Stimulated activated CD4-positive, alpha-beta T cell treated with anti-CD3 and anti-CD28 coated beads, TNF-alpha, amount 100 ng/mL, for 1 hour (primary cell): ENCODE data around the gene CBR3.
"Not testable (repeated sequence)": the region's sequence is repeated elsewhere in the genome, so short reads cannot be mapped to it uniquely, and the experiment has no call there.

ENCODE experiments used
- DNase-seq, 3 donors: peaks; one replicate each; pipeline ENCODE4 v3.0.0-alpha.2; 2020; ENCODE audit warnings: low read depth in 3 of 3, low spot score in 1 of 3

CBR3 gene

GRCh38 chr21:36117286-36117741 is 17.6 kb upstream of the CBR3 start:
- DNase-seq: no peak

DNA sequence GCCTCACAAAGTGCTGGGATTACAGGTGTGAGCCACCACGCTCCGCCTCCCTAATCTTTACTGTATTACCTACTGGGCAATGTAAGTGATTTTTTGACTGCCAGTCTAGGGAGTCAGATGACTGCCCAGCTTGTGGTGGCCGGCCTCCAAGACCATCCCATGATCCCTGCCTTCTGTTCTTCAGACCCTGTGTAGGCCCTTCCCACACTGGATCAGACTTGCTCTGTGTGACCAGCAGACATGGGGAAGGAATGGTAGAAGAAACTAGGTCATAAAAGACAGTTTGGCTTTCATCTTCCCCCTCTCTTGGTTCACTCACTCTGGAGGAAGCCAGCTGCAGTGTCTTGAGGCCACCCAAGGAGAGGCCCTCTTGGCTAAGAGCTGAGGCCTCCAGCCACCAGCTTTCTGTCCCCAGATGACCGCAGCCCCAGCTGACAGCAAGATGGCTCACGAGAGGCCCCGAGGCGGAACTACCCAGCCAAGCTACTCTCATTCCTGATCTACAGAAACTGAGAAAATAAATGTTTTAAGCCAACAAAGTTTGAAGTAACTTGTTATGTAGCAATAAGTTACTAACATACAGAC is 14.5 kb upstream of the CBR3 start:
- no peak for DNase-seq

DNA sequence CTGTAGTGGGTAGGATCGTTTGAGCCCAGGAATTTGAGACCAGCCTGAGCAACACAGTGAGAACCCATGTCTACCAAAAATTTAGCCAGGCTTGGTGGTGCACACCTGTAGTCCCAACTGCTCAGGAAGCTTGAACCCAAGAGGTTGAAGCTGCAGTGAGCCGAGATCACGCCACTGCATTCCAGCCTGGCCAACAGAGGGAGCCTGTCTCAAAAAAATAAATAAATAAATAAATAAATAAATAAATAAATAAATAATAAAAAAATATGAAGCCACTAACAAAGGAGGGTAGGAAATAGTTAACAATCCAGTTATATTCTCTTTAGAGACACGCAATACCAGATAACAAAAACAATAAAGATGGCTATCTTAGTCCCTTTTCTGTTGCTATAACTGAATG is 11.9 kb upstream of the CBR3 start:
- no peak for DNase-seq

DNA sequence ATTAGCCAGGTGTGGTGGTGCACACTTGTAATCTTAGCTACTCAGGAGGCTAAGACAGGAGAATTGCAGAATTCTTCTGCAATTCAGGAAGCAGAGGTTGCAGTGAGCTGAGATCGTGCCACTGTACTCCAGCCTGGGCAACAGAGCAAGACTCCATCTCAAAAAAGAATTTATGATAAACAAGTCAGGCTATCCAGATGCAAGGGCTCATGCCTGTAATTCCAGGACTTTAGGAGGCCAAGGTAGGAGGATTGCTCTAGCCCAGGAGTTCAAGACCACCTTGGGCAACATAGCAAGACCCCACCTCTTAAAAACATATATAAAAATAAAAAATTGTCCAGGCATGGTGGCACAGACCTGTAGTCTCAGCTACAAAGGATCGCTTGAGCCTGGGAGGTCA is 10.5 kb upstream of the CBR3 start:
- DNase-seq: no peak

- DNase-seq: peak in 1 of 3 donors; percentile 22
These were observed 9.2 kb upstream of the CBR3 start for GRCh38 chr21:36125512-36126207.

GRCh38 chr21:36126208-36126565 is 8.7 kb upstream of the CBR3 start:
- DNase-seq: no peak

GRCh38 chr21:36126621-36127110 is 8.2 kb upstream of the CBR3 start:
- no peak for DNase-seq

- no peak for DNase-seq
These were observed 7.5 kb upstream of the CBR3 start for GRCh38 chr21:36127250-36127904.

- DNase-seq: no peak
These were observed 6.9 kb upstream of the CBR3 start for GRCh38 chr21:36127977-36128376.

- DNase-seq: no peak
These were observed 5.7 kb upstream of the CBR3 start for GRCh38 chr21:36129219-36129618.

- not testable (repeated sequence) for DNase-seq
These were observed 4.5 kb upstream of the CBR3 start for GRCh38 chr21:36130414-36130762.

GRCh38 chr21:36130839-36131238 is 4.0 kb upstream of the CBR3 start:
- not testable (repeated sequence) for DNase-seq

DNA sequence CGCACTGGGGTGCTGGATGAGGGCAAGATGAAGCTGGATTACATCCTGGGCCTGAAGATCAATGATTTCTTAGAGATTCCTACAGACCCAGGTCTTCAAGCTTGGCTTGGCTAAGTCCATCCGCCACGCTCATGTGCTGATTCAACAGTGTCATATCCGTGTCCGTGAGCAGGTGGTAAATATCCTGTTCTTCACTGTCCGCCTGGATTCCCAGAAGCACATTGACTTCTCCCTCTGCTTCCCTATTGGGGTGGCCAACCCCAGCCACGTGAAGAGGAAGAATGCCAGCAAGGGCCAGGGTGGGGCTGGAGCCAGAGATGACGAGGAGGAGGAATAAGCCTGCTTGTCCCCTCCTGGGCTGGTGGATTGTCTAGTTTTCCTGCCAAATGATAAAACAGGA is 2.2 kb upstream of the CBR3 start:
- DNase-seq: no peak

DNA sequence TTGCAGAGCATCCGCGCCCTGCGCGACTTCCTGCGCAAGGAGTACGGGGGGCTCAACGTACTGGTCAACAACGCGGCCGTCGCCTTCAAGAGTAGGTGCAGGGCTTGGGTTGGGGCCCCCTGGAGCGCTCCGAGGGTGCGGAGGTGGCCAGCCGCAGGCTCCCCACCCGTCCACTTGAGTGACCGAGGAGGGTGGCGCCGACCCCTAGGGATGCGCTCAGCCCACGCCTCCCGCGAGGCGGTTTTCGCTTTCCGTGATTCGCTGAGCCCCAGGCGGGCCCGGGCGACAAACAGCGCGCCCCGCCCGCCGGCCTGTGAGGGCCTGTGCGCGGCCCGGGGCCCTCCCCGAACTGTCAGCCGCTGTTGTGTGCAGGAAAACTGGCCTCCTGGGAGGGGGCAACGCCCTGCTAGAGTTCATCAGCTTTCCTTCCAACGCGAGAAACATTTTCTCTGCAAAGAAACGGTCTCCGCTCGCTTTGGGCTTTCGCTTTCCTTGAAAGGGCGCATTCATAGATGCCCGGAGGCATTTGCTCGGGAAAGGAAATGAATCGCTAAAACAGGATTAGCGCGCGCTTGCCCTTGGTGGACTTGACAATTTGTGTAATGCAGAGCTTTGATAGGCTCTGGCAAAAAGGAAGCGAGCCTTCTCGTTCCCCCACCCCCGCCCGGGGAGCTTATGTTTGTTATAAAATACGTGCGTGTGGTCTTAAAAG is 668 bp downstream of the CBR3 start:
- DNase-seq: peak in 1 of 3 donors; percentile 41

- DNase-seq: not testable (repeated sequence)
These were observed 4.9 kb downstream of the CBR3 start for GRCh38 chr21:36139791-36140190.

DNA sequence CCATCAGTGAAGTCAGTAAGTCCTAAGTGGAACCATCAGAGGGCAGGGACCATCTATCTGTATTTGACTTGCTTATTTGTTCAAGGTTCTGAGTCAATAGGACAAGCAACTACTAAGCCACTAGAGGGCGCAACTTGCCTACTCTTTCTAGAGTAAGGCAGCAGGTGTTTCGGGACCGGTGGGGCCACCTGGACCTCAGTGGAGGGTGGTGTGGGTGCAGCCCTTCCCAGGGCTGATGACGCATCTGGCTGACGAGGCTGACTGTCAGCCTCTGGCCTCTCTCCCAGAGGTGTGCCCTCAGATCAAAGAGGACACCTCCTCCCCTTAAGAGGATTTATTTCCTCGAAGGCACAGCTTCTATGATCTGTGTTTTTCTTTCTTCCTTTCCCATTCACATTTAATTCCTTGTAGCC is 6.6 kb downstream of the CBR3 start:
- DNase-seq: peak; percentile 54 to 80 (median 64)

GRCh38 chr21:36144233-36144632 is 9.4 kb downstream of the CBR3 start:
- DNase-seq: not testable (repeated sequence)

DNA sequence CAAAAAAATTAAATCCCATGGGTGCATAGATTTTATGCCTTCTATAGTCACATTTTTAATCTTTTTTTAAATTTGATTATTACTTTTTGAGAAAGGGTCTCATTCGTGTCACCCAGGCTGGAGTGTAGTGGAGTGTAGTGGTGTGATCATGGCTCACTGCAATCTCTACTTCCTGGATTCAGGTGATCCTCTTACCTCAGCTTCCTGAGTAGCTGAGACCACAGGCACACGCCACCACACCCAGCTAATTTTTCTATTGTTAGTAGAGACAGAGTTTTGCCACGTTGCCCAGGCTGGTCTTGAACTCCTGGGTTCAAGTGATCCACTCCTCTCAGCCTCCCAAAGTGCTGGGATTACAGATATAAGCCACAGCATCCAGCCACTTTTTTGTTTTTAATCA is 10.4 kb downstream of the CBR3 start:
- no peak for DNase-seq

GRCh38 chr21:36147911-36148310 is 13.0 kb downstream of the CBR3 start:
- DNase-seq: no peak

DNA sequence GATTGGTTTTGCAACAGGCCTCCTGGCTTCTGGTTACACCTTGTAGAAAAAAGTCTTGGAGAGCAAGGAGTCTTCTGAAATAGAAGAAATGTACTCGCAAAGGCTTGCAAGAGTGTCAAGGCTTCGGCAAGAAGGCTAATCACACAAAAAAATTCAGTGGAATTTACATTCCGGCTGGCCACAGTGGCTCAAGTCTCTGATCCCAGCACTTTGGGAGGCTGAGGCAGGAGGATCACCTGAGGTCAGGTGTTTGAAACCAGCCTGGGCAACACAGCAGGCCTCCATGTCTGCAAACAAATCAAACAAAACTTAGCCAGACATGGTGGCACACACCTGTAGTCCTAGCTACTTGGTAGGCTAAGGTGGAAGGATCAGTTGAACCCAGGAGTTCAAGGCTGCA is 14.0 kb downstream of the CBR3 start:
- no peak for DNase-seq

DNA sequence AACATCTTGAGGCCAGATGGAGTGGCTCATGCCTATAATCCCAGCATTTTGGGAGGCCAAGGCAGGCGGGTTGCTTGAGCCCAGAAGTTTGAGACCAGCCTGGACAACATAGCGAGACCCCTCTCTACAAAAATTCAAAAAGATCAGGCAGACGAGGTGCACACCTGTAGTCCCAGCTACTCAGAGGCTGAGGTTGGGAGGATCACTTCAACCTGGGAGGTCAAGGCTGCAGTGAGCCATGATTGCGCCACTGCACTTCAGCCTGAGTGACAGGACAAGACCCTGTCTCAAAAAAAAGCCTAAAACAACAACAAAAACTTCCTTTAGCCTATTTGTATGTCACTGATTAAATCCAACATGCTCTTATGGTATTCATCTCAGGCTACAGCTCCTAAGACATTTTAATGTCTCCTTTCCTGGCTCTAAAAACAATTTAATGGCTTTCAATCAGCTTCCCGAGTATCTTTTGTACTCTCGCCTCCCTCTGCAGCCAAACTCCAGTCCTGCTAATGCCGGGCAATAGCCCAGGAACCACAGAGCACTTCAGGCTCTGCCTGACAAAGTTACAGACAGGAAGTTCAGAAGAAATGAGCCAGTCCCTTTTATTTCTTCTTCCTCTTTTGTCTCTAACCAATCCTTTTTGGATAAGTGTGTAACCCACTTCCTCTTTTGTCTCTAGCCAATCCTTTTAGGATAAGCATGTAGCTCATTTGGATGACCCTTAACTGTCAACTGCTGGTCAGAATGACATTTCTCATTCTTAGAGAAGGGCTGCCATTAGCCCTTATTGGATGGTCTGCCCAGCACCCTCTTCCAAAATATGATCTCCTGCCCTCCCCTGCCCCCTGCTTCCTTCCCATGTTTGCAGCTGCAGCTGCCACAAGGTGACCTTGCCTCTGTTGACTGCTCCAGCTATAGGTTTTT is 15.2 kb downstream of the CBR3 start:
- no peak for DNase-seq
